ENCODE measurements around the gene RHBDD2.
"Not testable (repeated sequence)": the region's sequence is repeated elsewhere in the genome, so short reads cannot be mapped to it uniquely, and the experiment has no call there.

Gene RHBDD2

GRCh38 chr7:75889826-75890225, 11.0 kb downstream of the RHBDD2 start:
- no peak for DNase-seq

GRCh38 chr7:75891237-75891636, 12.4 kb downstream of the RHBDD2 start:
- DNase-seq: not testable (repeated sequence)

- DNase-seq: no peak
Observed at GRCh38 chr7:75891815-75892411, 13.1 kb downstream of the RHBDD2 start.

GRCh38 chr7:75892634-75893272, 13.9 kb downstream of the RHBDD2 start:
- no peak for DNase-seq

GRCh38 chr7:75896803-75897327, 18.0 kb downstream of the RHBDD2 start:
- DNase-seq: no peak

- DNase-seq: no peak
Observed at GRCh38 chr7:75900617-75901315, 21.9 kb downstream of the RHBDD2 start.

- DNase-seq: no peak
Observed at GRCh38 chr7:75905785-75906604, 27.2 kb downstream of the RHBDD2 start.

GRCh38 chr7:75906991-75907667, 28.3 kb downstream of the RHBDD2 start:
- DNase-seq: no peak

GRCh38 chr7:75907668-75908039, 28.8 kb downstream of the RHBDD2 start:
- DNase-seq: not testable (repeated sequence)

GRCh38 chr7:75909521-75910132, 30.8 kb downstream of the RHBDD2 start:
- no peak for DNase-seq

GRCh38 chr7:75911186-75911585, 32.4 kb downstream of the RHBDD2 start:
- DNase-seq: not testable (repeated sequence)

- no peak for DNase-seq
Observed at GRCh38 chr7:75913437-75913836, 34.6 kb downstream of the RHBDD2 start.

- DNase-seq: no peak
Observed at GRCh38 chr7:75914169-75914654, 35.4 kb downstream of the RHBDD2 start.

GRCh38 chr7:75914655-75915415, 36.0 kb downstream of the RHBDD2 start, which contains the start of gene POR:
POR (plus strand) TSS chr7:75915155; CDS start chr7:75954002, 38,847 bp downstream.
- peak; percentile 74 for DNase-seq

GRCh38 chr7:75915416-75916156, 36.8 kb downstream of the RHBDD2 start:
- DNase-seq: no peak

- DNase-seq: no peak
Observed at GRCh38 chr7:75916259-75916658, 37.4 kb downstream of the RHBDD2 start.

- DNase-seq: no peak
Observed at GRCh38 chr7:75916685-75917634, 38.1 kb downstream of the RHBDD2 start.

- DNase-seq: no peak
Observed at GRCh38 chr7:75920431-75921161, 41.8 kb downstream of the RHBDD2 start.

All from NCI-H1417 treated with DMSO at 0.1 percent for 48 hours (cell line).